NCI-H2107 treated with DMSO at 0.1 percent for 48 hours (cell line): Measurements from ENCODE around the gene RHBG.

Source experiments
- DNase-seq: peaks from one replicate; lab custom pipeline; 2025; ENCODE audit not compliant: unreplicated experiment; lab: John Stamatoyannopoulos, UW

The RHBG gene

DNA sequence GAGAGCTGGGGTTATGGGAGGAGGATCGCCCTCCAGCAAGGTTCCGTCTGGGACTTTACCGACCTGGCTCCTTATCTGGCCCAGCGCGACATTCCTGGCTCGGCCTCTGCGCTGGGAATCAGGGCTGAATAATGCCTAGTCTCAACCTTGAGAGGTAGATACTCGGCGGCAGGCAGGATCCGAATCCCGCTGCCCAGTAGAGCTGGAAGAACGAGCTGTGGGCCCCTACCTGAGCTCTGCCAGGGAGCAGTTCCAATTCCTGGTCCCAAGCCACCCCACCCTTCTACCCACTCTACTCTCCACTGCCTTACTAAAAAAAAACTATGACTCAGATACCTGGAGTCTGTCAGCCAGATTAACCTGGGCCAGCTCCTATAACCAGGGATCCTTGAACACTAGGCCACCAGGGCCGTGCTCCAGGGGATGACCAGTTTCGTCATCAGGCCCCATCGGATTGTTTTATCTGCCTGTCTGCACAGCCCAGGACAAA is 53.6 kb downstream of the RHBG start:
- no peak for DNase-seq

GRCh38 chr1:156423422-156424352 is 54.7 kb downstream of the RHBG start:
- DNase-seq: no peak

DNA sequence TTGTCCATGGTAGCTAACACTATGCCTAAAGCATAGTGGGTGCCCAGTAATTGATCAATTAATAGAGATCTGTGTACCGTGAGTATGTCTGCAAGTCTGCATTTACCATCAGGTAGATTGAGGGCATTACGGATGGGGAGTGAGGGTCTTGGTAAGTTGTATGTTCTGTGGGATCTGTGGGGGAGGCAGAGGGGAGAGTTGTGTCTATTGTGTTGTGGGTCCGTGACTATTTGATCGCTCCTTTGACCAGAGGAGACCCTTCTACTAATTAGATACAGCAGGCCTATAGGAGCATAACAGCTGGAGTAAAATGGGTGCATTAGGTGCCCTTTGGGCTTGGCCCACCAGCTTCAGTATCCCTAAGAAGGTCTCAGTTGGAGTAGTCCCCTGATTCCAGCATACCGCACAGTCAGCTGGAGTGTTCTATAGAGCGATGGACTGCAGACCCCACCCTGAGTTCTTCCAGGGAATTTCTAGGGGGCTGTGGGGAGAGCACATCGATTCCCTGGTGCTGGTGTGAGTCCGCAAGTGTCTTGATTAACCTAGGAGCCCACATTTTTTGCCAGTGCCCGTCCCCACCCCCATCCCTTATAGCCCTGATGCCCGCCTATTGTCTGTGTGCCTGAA is 55.9 kb downstream of the RHBG start:
- DNase-seq: no peak

DNA sequence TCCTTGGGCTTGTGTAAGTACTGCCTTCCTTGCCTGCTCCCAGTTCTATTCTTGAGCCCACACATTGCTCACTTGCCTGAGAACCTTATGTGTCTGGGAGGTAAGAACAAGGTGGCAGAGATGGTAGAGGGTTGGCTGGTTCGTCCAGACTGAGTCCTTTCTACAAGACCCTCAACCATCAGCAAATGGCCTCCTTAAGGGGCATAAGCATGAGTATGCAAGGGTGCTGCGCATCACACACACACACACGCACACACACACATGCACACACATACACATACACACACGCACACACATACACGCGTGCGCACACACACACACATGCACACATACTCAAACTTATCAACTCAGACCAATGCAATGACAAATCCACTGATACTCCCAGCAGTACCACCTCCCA is 56.9 kb downstream of the RHBG start:
- DNase-seq: no peak

GRCh38 chr1:156427957-156428356 is 58.9 kb downstream of the RHBG start:
- DNase-seq: no peak

DNA sequence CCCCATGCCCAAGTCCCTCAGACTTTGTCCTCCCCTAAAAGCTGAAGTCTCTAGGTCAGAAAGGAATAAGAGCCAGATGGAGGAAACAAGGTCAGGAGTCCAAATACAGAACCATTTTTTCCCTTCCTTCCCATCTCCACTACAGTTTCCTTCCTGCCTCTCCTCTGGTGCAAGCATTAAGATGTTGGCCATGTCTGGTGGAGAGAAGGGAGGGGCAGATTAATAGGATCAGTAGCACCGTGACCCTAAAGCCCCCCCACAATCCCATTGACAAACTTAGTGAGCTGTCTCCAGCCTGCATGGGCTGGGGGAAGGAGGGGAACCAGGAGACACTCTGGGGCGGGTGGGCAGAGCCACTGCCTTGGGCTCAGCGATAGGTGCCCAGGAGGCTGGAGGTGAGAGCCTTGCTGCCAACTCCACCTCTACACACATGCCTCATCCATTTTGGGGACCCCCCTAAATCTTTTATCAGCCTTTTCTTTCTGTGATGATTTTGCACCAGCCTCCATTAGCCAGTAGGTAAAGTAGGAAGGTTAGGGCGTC is 59.8 kb downstream of the RHBG start:
- DNase-seq: no peak

DNA sequence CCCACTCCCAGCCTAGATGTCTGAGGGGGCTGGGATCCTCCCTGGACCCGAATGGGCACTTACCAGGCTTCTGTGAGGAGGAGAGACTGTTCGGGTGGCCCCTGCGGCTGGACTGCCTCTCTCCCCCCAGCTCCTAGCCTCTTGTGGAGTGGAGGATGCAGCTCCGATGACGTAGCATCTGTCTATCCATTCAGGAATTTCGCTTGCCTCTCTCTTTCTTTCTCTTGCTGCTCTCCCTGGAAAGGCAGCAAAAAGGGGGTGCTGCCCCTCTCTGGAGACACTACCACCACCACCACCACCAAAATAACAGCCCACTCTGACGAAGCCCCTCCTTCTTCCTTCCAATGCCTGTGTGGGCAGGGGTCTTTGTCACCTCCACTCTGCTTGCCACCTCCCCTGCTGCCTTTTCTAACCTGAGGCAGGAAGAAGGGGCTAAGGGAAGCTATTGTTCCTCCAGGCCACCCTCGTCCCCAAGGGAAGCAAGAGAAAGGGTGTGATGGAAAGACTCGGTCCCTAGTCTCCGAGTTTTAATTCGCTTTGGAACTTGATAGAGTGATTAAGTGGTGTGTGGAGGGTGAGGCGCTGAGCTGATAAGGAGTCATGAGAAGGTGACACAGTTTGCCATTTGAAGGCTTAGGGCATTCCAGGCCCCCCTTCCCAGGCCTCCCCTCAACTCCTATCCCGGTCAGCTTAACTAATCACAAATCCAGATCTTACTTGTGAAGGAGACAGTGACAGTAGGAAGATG is 60.5 kb downstream of the RHBG start:
- DNase-seq: no peak

DNA sequence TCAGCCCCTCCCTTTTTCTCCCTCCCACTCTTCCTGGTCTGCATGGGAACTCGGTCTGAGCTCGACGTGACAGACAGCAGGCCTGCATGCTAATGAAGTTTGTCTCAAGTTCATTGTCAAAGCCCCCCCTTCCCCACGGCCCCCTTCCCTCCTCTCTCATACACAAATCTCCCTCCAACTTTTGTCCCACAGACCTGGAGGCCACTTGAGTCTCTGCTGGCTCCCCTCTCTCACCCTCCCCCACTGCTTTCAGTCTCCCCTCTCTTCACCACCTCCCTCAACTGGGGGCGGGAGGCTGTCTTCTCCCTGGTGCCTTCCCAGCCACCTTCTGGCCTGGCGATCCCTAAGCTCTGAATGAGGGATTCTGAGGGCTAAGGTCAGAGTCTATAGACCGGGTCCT is 61.3 kb downstream of the RHBG start:
- no peak for DNase-seq

GRCh38 chr1:156430866-156431265 is 61.9 kb downstream of the RHBG start:
- DNase-seq: no peak

DNA sequence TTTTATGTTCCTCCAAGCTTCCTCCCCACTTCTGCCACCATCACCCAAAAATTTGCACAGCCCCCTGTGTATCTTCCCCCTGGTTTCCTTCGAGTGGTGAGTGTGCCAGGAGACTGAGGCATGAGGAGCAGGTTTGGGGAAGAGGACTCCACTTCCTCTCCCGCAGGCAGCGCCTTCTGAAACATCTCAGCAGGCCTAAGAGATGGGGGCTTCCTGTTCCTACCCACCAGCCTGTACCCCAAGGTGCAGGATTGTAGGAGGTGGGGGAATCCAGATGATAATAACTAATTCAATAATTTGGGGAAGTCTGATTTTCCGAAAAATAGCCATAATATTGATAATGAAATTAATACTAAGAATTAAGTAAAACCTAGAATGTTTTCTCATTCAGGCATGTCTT is 62.4 kb downstream of the RHBG start:
- no peak for DNase-seq

DNA sequence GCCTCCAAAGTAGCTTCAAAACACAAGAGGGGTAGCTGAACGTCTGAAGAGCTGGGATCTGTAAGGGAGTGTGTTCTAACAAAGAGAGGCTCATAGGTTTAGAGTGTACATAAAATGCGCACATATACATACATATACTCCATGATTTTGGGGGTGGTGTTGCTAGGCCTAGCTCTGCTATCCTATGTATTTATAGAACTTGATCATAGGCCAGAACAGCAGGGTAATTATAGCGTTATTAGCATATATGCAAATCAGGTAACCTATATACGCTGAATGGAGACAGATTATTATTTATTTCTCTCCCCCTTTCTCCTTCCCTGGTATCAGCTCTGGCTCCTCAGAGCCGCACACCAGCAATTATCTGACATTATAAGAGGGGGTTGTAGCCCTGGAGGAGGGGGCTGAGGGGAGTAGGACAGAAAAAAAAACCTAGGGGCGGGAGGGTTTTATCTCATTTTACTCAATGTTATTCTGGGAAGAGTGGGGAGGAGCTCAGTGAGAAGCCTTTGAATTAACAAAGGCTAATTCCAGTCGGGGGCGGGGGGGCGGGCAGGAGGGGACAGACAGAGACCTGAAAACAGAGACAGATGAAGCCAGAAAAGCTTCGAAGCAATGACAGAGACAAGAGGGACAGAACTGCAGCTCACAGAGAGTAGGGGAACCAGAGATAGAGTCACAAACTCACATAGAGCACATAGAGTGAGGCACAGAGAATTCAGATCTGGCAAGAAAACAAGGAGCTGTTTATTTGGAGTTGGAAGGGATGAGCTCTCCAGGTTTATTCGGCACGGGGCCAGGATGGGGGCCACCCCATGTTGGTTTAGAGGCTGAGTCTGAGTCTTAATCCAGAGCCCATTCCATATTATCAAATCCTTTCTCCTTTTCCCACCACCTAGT is 63.0 kb downstream of the RHBG start:
- no peak for DNase-seq

DNA sequence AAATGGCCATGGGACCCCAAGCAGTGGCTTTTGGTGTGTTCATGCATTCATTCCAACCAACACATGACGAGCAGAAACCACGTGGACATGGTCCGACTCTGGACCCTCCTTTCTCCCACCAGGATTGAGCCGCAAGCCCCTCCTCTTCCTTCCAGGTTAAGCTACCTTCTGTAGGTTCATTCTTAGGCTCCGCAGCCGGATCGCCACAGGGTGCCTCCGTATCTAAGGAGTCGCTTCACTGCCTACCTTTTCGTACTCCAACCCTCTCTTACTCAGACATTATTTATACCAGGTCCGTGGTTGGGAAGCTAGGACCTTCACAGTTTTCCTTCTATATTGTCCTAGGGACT is 63.6 kb downstream of the RHBG start:
- DNase-seq: no peak

GRCh38 chr1:156433032-156433431 is 64.0 kb downstream of the RHBG start:
- no peak for DNase-seq

- no peak for DNase-seq
Observed at GRCh38 chr1:156433602-156434001, 64.6 kb downstream of the RHBG start.
